HUES64 (cell line): ENCODE data around the gene FGF4. TPM values are rescaled to one million over a fixed set of nuclear protein-coding genes. Genes with fewer than 3 reads are reported as not detected.
A peak's percentile ranks its signal among the peaks of the same experiment; 100 is the strongest.

Experiments
- H3K27ac ChIP-seq: 2 replicates; pipeline ENCODE4 v1.7.0; 2013; ENCODE audit warnings: low read depth, low read length, inconsistent platforms
- H3K27me3 ChIP-seq: 2 replicates; pipeline ENCODE4 v1.6.1; 2013; ENCODE audit warnings: mild to moderate bottlenecking, low read length; ENCODE audit not compliant: insufficient read depth
- H3K36me3 ChIP-seq: 2 replicates; pipeline ENCODE4 v1.6.1; 2013; ENCODE audit warnings: mild to moderate bottlenecking, low read length; ENCODE audit not compliant: insufficient read depth
- H3K4me1 ChIP-seq: 2 replicates; pipeline ENCODE4 v1.6.1; 2013; ENCODE audit warnings: mild to moderate bottlenecking, low read length, moderate library complexity; ENCODE audit not compliant: insufficient read depth
- H3K4me3 ChIP-seq: 2 replicates; pipeline ENCODE4 v1.5.1; 2013; ENCODE audit warnings: mild to moderate bottlenecking, low read length, moderate library complexity
- H3K9ac ChIP-seq: 2 replicates; pipeline ENCODE4 v1.6.1; 2013; ENCODE audit warnings: mild to moderate bottlenecking, low read depth, low read length
- H3K9me3 ChIP-seq: 2 replicates; pipeline ENCODE4 v1.6.1; 2013; ENCODE audit warnings: low read depth, low read length; ENCODE audit not compliant: insufficient read depth
- WGBS: fragments of 150-250, 120-280 bp; methylation state at CpG from one replicate; pipeline ENCODE4 v1.1.7; 2013; ENCODE audit warnings: missing lambda C conversion rate; 5-methylcytosine and 5-hydroxymethylcytosine counted together
- polyA plus RNA-seq, 2 experiments: library from polyadenylated mRNA; stranded (reverse); fragments of 50-300 nt; gene quantifications; one replicate each; pipeline ENCODE4 v1.2.3, GENCODE V29; 2013

Gene FGF4, protein sequence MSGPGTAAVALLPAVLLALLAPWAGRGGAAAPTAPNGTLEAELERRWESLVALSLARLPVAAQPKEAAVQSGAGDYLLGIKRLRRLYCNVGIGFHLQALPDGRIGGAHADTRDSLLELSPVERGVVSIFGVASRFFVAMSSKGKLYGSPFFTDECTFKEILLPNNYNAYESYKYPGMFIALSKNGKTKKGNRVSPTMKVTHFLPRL
- polyA plus RNA-seq (2013, experiment 1 of 2), result 3.4 TPM
- 3.0 TPM for polyA plus RNA-seq (2013, experiment 2 of 2)

- Histone ChIP-seq H3K9ac (peak within 1 kb of the TSS; percentile 39; the same call in 1 of the 2 replicates), H3K27ac (no peak within 1 kb of the TSS), H3K36me3 (no peaks in the 10 kb centered on the region), H3K4me3 (peak within 1 kb of the TSS; percentile 48), H3K27me3 (peaks cover 65% of the 10 kb centered on the region), H3K4me1 (peaks cover 36% of the 10 kb centered on the region), H3K9me3 (no peaks in the 10 kb centered on the region)
- WGBS, result 3% methylated on average over 66 of the region's 66 CpGs
Measured at GRCh38 chr11:69775163-69775755, at the start of gene FGF4. FGF4 (minus strand) TSS chr11:69775341; CDS start chr11:69775084, 257 bp downstream.

DNA sequence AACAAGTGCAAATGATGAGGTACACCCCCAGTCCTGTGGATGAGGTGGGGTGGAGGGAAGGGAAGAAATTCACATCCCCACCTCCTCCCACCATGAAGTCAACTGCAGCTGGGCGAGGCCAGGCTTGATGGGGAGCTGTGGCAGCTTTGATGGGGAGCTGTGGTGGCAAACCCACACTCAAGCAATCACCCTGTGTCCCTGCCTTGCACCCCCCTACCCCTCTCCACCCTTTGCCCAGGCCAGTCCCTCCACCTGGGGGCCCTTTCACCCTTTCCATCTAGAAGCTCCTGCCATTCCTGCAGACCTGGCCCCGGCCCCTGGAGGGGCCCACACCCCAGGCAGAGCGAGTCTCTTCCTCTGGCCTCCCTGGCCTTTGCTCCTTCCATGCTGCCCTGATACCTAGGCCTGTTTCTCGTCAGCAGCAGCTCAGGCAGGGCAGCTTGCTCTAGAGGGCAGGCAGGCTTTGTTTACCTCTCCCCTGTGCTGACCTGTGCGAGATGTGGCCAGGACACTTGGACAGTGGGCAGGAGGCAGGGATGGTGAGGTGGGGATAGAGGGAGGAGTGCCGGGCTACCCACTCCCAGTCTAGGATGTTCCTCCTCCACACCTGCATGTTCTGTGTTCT lies 48.6 kb upstream of the FGF4 start:
- WGBS, result 87% methylated on average over 6 of the region's 6 CpGs
- Histone ChIP-seq H3K9me3 (no peaks in the 10 kb centered on the region), H3K36me3 (no peaks in the 10 kb centered on the region), H3K27me3 (peaks cover 51% of the 10 kb centered on the region), H3K4me3 (no peak overlapping the region), H3K4me1 (peaks cover 4% of the 10 kb centered on the region), H3K9ac (no peak overlapping the region), H3K27ac (no peak overlapping the region)

DNA sequence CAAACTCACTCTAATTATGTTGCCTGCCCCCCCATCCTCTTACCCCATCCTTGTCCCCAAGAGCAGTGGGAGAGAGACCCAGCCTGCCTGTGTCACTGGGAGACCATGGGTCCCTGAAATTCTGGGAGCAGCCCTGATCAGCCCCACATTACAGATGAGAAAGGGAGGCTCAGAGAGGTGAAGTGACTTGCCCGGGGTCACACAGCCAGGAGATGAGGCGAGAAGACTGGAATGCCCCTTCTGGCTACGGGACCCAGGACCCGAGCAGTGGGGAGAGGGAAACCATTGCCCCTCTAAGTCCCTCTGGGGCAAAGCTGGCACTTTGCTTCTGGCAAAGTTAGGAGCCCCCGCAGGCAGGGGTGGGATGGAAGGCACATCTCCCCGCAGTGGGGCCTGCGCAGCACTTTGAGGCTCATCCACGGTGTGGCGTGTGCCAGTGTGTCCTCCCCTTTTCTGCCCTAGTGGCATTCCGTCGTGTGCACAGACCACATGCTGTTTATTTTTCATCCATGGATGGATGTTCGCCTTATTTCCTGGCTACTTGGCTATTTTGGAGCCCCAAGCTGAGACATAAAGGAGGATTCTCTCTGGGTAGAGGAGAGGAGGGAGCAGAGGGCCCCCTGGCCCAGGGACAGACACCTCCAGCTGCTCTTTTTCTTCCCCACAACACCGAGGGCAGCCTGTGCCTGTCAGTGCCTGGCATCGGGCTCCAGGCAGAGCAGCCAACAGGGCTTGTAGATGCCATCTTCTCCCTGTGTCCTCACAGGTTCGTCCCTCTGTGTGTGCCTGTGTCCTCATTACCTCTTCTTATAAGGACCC lies 47.7 kb upstream of the FGF4 start:
- Histone ChIP-seq H3K36me3 (no peaks in the 10 kb centered on the region), H3K27ac (no peak overlapping the region), H3K4me3 (no peak overlapping the region), H3K27me3 (peaks cover 60% of the 10 kb centered on the region), H3K9ac (no peak overlapping the region), H3K9me3 (no peaks in the 10 kb centered on the region), H3K4me1 (no peaks in the 10 kb centered on the region)
- WGBS, result 88% methylated on average over 15 of the region's 15 CpGs

GRCh38 chr11:69821511-69822040 lies 46.4 kb upstream of the FGF4 start:
- H3K9ac ChIP-seq, result no peak overlapping the region
- H3K27ac ChIP-seq, result no peak overlapping the region
- H3K36me3 ChIP-seq, result no peaks in the 10 kb centered on the region
- no peaks in the 10 kb centered on the region for H3K4me1 ChIP-seq
- no peak overlapping the region for H3K4me3 ChIP-seq
- H3K27me3 ChIP-seq, result peaks cover 73% of the 10 kb centered on the region
- H3K9me3 ChIP-seq, result no peaks in the 10 kb centered on the region
- 87% methylated on average over 17 of the region's 17 CpGs for WGBS

- no peaks in the 10 kb centered on the region for H3K4me1 ChIP-seq
- H3K27me3 ChIP-seq, result peaks cover 84% of the 10 kb centered on the region
- no peak overlapping the region for H3K27ac ChIP-seq
- H3K4me3 ChIP-seq, result no peak overlapping the region
- no peak overlapping the region for H3K9ac ChIP-seq
- H3K36me3 ChIP-seq, result no peaks in the 10 kb centered on the region
- no peaks in the 10 kb centered on the region for H3K9me3 ChIP-seq
- whole genome bisulfite sequencing, result 91% methylated on average over 5 of the region's 5 CpGs
Measured at GRCh38 chr11:69820441-69820840, 45.3 kb upstream of the FGF4 start.

DNA sequence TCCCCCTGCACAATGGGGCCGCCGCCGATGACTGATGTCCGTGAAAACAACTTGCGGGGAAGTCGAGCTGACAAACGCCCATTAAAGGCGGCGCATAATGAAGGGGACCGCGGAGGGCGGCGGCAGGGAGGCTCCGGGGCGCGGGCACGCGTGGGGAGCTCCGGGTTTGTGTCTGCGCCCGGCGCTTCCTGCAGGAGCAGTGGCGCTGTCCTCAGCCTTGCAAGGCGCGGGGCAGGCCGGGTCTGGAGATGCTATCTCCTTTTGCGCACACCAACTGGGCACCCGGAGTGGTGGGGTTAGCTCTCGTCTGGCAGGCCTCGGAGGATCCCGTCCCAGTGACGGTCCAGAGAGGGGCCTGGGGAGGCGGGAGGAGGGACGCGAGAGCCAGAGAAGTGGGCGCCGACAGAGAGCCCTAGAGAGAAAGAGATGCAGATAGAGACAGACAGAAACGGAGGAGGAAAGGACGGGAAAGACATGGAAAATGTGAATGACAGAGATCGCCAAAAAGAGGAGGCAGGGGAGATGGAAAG lies 44.5 kb upstream of the FGF4 start:
- WGBS, result 7% methylated on average over 40 of the region's 40 CpGs

DNA sequence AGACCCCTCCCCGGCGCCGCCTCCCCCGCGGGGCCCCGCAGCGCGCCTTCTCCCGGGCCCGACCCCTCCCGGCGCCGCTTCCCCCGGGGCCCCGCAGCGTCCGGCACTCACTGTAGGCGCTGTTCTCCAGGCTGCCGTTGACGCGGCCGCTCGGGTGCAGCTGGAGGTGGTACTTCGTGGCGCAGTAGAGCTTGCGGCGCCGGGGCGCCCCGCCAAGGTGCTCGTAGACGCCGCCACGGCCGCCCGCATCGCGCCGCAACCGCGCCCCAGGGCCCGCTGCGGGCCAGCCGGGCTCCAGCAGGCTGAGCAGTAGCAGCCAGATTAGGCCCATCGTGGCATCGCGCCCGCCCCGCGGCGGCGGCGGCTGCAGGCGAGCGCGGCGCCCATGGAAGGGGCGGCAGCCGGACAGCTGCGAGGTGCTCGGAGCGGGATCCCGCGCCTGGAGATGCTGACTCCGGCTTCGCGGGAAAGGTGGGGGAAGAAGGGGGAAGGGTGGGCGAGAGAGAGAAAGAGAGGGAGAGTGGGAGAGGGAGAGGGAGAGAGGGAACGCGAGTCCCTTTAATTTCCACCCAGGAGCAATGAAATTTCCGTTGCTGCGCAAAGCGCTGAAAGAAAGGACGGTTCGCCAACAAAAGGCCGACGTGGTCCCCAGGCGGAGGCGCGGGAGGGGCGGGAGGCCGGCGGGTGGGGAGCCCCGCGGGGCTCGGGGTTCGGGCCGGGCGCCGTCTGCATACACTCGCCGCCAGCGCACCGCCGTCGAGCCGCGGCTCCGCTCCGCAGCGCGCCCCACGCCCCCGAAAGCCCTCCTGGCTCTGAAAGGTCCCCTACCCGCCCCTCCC lies 43.7 kb upstream of the FGF4 start, which contains the start of gene FGF3:
TSS of gene FGF3 (minus strand) at position 814 of the 839 bp plus-strand sequence. CDS start at position 331, 483 bp downstream.
- peaks cover 96% of the 10 kb centered on the region for H3K27me3 ChIP-seq
- WGBS, result 2% methylated on average over 102 of the region's 105 CpGs
- no peaks in the 10 kb centered on the region for H3K4me1 ChIP-seq
- no peaks in the 10 kb centered on the region for H3K9me3 ChIP-seq
- no peaks in the 10 kb centered on the region for H3K36me3 ChIP-seq
- H3K4me3 ChIP-seq, result peak within 1 kb of the TSS; percentile 41
- H3K27ac ChIP-seq, result no peak within 1 kb of the TSS
- no peak within 1 kb of the TSS for H3K9ac ChIP-seq

More for the DNA sequence above, 44.5 kb upstream of the FGF4 start:
- Histone ChIP-seq H3K4me1 (no peaks in the 10 kb centered on the region), H3K4me3 (0 out of 2 replicates have a peak overlapping the region, but pooled peaks have one; percentile 8), H3K27me3 (peaks cover 93% of the 10 kb centered on the region), H3K9ac (no peak overlapping the region), H3K27ac (no peak overlapping the region), H3K36me3 (no peaks in the 10 kb centered on the region), H3K9me3 (no peaks in the 10 kb centered on the region)

DNA sequence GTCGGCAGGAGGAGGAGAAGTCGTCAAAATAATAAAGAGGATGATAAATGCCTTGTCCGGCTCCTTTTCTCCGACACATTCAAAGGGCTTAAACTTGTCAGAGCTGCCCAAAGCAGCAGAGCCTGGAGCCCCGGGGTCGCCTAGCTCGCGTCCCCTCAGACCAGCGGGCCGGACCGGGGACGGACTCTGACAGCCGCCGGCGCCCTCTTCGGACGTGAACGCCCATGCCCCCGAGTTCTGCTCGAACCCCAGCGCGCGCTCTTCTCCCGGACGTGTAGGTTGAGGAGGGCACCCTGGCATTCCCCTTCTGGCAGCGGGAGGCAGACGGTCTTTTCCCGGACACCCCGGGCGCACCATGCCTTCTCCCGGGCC lies 43.1 kb upstream of the FGF4 start:
- H3K27ac ChIP-seq, result no peak overlapping the region
- no peaks in the 10 kb centered on the region for H3K36me3 ChIP-seq
- H3K4me3 ChIP-seq, result peak overlapping the region; percentile 41
- H3K4me1 ChIP-seq, result no peaks in the 10 kb centered on the region
- H3K9me3 ChIP-seq, result no peaks in the 10 kb centered on the region
- H3K9ac ChIP-seq, result no peak overlapping the region
- 2% methylated on average over 31 of the region's 31 CpGs for WGBS
- H3K27me3 ChIP-seq, result peaks cover 94% of the 10 kb centered on the region

DNA sequence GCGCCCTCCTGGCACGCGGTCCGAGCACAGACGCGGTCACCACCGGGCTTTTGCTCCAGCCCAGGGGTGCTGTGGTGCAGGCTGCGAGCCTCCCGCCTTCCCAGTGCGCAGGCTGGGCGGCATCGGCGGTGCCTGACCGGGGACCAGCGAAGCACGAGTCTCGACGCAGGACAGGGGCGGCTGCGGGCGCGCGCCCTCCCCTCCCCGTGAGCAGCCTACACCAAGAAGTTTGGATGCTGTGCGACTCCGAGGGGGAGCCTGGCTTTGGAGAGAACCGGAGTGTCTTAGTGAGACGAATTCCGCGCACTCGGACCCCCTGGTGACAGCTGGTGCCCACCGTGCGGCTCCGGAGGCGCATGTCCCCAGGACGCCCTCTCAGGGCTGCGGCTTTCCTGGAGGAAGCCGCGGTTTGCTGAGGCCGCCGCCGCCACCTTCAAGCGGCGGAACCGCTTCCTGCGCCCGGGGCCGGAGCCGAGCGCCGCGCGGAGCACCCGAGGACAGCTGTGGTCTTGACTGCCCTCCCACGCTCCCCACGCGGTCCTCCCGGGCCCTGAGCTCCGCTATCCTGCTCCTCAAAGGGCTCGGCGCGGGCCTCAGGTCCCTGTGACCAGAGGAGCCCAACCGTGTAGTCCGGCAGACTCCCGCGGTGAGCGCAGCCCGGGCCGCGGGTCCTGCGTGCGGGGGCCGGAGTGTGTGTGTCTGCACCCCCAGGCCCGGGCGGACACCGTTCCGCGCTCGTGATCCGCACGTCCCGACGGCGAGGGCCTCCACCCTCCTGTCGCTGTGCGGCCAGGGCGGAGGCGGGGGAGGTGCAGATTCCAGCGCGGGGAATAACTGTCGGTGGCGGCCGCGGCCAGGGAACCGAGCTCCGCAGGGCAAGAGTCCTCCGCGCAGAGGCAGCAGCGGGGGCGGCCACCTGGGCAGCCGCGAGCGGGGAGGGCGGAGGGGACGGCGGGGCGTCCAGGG lies 42.4 kb upstream of the FGF4 start:
- H3K4me3 ChIP-seq, result peak overlapping the region; percentile 41
- WGBS, result 2% methylated on average over 106 of the region's 107 CpGs
- H3K27me3 ChIP-seq, result peaks cover 92% of the 10 kb centered on the region
- H3K27ac ChIP-seq, result no peak overlapping the region
- H3K4me1 ChIP-seq, result no peaks in the 10 kb centered on the region
- H3K9ac ChIP-seq, result 0 out of 2 replicates have a peak overlapping the region, but pooled peaks have one; percentile 9
- no peaks in the 10 kb centered on the region for H3K36me3 ChIP-seq
- H3K9me3 ChIP-seq, result no peaks in the 10 kb centered on the region
